DMS153 treated with DMSO at 0.1 percent for 48 hours (cell line): ENCODE measurements around the gene DISC1.

Experiments used
- DNase-seq: peaks from one replicate; lab custom pipeline; 2025; ENCODE audit not compliant: unreplicated experiment; lab: John Stamatoyannopoulos, UW

Gene DISC1

DNA sequence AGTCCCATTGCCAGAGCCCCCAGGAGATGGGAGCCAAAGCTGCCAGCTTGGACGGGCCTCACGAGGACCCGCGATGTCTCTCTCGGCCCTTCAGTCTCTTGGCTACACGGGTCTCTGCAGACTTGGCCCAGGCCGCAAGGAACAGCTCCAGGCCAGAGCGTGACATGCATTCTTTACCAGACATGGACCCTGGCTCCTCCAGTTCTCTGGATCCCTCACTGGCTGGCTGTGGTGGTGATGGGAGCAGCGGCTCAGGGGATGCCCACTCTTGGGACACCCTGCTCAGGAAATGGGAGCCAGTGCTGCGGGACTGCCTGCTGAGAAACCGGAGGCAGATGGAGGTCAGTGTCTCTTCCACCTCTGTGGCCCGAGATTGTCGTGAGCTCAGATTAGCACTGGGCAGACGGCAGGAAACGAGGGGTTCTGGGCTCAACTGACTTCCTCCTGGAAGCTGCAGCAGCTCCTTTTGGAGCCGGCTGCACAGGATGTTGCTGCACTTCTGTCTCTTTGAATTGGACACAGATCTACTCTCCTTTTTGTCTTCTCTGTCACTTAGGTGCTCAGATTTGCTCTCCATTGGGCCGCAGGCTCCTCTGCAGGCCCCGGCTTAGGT is 68.0 kb downstream of the DISC1 start:
- DNase-seq, result no peak

DNA sequence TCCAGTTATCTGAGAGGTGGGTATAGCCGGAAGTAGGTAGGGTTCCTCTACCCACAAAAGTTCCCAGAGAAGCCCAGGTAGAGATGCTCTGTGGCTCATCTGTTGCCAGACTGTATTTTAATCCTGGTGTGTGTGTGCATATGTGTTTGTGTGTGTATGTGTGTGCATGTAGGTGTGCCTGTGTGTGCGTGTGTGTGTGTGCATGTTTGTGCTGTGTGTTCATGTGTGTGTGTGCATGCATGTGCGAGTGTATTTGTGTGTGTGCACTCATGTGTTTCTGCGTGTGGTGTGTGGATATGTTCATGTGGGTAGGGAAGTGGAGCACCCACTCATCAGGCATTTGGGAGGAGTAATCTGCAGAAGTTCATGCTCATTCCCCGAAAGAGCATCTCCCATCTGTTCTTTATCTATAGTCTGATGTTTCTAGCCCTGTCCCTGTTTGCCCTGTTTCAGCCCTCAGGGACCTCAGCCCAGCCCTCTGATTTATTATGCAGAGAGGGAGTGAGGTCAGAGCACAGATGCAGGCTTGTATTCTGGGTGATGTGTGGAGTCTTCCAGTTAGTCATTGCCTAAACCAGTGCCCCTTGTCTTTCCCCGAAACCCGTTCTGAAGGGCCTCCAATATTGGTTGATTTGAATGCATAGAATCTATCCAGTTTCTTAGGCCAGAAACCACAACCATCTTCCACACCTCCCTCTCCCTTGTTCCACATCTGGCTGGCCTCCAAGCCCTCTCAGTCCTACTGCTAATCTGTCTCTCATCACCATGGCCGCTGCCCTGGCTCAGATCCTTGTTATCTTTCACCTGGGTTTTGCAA is 69.1 kb downstream of the DISC1 start:
- no peak for DNase-seq

DNA sequence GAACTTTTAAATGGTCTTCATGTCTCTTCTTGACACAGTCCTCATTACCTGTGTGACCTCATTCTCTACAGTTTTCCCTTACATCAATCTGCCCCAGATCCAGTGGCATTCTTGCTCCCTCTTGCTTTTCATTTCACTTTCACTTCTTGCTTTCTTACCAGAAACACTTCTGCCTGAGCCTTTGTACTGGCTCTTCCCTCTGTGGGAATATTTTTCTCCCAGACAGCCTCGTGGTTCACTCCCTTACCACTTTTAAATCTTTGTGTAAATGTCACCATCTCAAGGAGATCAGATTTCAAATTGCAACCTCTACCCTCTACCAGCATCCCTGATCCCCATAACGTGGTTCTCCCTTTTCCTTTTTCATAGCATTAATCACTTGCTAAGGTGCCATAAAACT is 73.2 kb downstream of the DISC1 start:
- no peak for DNase-seq

DNA sequence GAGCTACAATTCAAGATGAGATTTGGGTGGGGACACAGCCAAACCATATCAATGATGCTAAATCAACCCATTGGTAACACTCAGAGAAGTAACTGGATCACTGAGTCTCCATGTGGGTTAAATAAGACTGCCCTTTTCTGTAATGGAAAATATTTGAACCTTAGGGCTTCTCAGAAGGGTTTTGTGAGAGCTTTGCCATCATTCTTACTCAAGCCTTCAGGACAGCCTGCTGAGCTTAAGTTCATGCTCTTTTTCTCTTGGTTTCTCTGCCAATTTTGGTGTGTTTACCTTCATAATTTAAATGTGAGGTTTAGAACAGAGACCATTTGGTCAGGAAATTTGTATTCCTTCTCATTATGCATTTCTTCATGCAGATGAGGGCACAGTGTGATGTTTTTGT is 74.7 kb downstream of the DISC1 start:
- no peak for DNase-seq

DNA sequence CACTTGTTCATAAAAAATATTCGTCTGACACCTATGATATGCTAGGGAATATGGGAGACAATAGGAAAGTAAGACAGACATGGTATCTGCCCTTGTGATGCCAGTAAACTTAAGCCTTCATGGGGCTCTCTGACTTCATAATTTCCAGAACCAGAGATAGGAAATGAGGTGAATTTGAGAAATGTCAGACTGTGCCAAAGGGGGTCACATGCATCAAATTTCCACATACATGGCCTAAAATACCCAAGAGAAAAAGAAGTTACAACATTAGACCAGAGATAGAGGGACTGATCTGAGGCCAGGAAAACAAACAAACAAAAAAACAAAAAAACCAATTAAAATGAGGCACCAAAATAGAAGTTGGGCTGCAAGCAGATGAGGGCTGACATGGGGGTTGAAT is 75.7 kb downstream of the DISC1 start:
- DNase-seq, result no peak

DNA sequence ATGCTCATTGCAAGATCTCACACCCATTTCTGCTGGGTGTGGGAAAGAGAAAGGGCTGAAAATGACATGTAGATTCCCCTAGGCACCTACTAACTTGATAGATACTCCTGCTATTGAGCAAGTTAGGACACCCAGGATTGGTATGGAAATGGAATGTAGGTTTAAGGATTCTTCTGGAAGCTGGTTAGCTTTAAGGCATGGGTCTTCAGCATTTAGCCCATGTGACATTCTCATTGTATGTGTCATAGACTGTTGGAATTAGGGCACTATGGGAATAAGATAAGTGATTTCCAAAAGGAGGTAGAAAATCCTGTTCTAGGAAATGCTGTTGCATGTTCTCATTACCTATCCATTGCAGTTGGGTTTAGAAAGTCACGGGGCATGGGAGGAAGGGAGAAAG is 76.2 kb downstream of the DISC1 start:
- no peak for DNase-seq

DNA sequence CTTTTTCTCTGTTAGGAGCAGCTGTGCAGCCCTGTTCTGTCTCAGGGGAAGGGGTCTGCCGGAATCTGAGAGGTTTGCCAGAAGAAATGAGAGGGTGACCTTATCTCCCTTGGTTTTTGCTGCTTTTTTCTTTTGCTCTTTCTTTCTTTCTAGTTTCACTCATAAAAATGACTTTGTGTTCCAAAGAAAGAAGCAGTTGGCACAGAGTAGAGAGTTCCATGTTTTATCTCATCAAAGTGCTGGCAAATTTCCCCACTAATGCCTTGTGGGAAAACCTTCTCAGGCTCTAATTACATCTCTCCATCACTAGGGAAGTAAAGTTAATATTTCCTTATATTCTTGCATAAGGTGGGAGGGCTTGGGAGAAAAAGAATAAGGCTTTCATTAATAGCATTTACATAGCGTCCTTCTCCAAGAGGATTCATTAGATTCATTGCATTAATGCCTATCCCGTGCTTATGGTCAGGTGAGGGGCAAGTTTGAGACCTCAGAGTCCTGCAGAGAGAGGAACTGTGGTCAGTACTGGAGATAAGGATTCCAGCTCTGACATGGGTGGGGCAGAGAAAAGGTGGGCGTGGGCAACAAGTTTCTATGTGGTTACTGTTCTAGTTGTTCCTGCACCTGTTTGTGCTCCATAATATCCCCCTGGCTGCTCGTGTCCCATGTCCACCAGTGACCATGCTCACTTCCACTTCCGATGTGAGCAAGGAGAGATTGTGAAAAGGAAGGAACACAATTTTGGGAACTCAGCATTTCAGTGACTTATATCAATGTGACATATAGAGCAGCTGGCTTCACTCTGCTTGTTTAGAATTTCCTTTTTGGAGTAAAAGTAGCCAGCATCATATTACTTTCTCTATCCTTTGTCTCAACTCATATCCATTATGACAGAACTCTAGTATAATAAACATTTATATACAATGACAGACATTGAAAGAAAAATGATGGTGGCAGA is 79.5 kb downstream of the DISC1 start:
- DNase-seq, result no peak

DNA sequence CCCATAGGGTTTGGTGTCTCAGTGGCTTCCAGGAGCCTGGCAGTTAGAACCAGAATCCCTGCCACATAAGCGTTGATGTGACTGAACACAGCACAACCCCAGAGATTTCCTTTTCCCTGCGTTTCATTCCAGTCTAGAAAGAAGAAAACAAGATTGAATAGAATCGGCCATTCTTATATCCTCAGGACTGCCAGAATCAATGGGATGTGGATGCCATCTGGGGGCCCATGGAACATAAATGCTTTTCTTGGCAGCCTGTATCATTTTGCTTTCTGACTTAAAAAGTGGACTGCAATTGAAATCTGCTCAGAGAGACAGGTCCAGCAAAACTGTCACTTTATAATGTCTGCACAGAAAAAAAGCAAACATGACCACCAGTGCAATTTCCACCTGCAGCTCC is 80.3 kb downstream of the DISC1 start:
- DNase-seq, result no peak

DNA sequence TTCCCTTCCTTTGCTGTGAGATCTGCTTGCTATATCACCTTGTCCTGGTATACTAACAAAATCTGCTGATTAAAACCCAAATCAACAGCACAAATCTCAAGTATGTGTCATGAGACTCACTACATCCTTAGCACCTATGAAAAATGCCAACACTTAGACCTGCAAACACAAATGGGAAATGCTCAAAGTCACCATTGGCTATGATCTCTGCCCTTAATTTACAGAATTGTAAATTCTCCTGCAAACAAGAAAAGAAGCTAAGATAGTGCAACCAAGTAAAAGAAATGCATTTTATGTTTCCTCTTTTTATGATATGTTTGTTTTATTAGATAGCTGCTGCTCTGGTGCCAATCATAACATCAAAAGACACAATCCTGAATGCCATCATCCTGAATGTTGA is 80.8 kb downstream of the DISC1 start:
- no peak for DNase-seq

DNA sequence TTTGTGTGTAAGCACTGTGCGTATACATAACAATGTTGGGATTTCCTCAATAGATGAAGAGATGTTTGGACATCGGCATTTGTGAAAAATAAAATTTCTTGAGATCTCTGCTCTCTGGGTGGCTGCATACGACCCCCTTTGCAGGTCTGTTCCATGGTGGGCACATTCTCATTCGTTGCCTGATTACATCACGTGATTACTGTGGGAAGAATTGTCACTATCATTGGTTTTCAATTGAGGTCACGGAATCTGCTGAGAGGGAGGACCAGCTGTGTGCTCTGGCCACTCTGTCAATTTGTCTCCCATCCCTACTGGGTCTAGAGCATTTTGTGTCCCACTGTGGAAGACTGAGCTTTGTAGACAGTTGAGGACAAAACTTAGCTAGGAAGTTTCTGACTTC is 81.8 kb downstream of the DISC1 start:
- DNase-seq, result no peak

DNA sequence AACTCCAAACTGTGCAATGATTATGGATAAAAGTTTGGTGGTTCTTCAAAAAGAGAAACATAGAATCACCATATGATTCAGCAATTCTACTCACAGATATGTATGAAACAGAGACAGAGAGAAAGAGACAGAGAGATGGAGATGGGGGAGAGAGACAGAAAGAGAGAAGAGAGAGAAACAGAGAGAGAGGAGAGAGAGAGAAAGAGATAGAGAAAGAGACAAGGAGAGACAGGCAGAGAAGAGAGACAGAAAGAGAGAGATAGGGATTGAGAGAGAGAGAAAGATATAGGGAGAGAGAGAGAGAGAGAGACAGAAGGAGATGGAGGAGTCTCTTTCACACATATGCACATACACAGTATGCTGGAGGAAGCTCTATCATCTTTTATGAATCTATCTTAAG is 87.8 kb downstream of the DISC1 start:
- DNase-seq, result no peak

DNA sequence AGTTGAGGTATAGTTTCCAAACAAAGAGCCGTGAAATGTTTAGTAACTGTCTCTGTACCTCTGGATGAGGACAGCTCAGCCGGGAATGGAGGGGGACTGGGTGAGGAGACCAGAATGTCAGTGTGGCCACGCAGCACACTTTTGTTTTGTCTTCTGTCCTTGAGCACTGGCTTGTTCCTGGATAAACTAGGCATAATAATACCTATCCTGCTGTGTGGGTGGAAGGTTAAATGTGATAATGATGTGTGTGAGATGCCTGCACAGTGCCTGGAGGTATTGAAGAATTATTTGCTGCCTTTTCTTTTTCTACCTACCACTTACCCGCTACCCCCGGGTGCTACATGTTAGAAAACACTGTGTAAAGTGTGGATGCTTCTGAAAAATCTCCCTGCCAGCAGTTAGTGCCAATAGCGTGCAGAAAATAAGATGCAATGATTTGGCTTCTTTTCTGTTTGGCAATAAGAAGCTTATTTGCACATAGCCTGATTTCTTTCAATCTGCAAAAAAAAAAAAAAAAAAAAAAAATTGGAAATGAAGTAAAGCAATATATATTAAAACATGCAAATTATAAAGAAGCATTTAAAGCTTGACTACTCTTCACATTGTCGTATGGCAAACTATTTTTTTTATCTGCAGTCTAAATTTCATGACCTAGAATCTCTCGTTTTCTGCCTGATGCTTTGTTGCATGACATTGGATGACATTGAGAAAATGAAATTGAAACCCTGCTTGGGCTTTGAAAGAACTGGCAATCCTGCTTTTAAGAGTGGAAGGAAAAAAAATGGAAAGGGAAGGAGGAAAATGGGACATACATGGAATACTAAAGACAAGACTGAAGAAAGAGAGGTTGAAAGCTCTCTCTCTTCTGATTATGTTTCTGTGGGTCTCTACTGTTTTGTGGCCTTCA is 89.5 kb downstream of the DISC1 start:
- DNase-seq, result no peak

DNA sequence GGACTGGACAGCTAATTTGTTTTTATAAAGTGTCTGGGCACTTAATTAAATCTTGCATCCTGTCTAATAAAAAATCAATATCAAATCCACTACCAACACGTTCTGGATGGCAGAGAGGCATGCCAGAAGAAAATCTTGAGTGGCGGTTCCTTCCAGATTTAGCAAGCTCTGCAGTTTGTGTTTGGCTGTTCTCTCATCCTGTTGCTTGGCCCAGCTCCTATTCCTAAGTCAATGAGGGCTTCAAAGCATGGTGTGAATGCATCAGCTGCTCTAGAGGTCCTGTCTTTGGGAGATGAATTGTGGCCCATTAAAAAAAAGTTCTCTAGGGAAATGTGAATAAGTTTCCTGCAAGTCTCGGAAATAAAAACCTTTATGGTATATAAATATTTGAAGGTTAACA is 90.3 kb downstream of the DISC1 start:
- DNase-seq, result no peak

DNA sequence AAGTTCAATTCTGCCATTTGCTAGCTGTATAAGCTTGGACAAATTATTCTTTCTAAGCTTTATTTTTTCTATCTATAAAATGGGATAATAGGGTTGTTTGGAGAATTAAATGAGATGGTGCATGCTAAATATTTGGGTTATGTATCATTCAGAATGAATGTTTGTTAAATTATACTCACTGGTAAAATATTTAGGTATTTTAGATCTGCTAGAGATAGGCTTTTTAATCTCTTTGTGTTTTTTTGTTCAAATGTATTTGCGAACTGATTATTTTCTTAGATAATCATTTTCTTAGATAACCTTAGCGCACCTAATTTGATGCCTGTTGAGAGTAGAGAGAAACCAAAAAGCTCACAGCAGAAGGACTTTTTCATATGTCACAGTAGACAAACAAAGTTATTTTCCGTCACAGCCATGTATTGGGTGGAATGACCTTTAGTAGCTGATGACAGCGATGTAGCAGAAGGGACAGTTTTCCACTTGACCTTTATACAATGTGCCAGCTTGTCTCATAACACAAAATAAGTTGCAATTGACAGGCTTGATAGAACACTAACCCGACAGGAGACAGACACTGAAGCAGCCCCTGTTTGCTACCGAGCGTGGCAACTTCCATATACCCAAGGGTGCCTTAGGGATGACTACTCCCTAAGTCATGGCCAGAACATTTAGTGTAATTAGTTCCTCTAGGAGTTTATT is 93.0 kb downstream of the DISC1 start:
- no peak for DNase-seq

DNA sequence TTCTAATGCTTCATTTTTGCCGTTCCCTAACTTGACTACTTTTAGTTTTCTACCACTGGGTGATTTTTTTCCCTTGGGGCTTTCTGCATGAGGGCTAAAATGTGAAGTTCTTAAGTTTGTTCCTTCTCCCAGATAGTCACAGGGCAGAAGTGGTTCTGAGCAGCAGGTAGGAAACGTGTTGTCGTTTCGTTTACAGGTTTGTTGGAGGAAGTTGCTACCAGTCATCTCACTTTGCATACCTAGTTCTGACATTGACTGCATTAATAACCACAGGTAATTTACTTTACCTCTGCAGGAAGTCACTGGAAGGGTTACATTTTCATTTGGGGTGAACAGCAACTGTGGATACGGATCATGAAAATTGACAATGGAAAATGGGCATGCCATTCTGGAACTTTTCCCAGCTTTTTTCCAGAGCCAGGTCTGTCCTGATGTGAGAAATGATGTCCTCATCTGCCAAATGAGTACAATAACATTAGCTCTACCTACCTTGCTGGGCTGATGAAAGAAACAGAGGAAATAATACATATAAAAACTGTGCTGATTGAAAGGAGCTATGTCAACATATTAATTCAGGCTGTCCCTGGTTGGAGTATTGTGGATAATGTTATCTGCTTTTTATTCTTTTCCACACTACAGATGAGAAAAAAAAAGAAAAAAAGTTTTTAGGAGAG is 94.2 kb downstream of the DISC1 start:
- peak; percentile 76 for DNase-seq

DNA sequence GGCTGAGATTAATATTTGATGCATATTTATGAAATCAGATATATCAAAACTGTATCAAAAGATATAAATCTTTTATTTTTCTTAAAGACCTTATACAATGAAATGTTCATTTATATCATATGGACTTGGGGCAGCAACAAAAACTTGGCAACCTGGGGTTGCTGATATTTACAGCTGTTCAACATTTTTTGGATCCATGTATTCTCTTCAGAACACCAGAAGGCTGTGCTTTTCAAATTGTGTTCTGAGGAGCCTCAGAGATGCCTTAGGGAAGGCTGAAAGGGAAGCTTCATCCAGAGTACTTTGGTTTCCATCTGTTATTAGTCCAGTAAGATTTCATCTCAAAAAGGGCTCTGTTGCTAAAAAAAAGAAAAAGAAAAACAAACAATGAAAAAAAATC is 94.8 kb downstream of the DISC1 start:
- DNase-seq, result no peak

DNA sequence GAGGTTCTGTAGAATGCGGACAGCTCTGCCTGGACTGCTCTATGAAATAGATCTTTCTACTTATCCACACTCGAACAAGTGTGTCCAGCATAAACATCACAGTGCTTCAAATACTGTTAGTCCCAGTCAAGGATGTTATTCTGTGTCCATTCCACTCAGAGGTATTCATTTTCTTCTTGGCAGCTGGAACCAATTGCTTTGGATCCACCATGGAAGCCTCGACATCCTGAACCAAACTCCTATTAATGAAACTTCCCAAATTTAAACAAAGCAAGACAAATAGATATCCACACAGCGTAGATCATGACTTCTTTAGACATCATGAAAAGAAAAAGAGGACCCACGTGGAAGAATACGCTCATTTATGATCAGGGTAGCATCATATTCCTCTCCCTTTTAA is 95.8 kb downstream of the DISC1 start:
- DNase-seq, result no peak

DNA sequence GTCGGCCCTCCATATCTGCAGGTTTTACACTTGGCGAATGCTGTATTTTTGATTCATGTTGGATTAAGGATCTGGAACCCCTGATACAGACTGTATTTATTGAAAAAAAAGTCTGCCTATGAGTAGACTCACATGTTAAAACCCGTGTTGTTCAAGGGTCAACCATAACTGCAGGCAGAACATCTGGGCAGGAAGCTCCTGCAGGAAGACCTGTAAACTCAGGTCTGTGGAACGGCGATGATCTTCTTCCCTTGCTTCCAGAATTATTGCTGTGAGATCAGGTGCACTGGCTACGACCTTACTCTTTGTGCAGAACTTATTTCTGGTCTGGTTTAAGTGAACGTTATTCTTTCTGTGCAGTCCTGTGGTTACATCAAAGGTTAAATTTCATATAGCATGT is 96.6 kb downstream of the DISC1 start:
- no peak for DNase-seq

DNA sequence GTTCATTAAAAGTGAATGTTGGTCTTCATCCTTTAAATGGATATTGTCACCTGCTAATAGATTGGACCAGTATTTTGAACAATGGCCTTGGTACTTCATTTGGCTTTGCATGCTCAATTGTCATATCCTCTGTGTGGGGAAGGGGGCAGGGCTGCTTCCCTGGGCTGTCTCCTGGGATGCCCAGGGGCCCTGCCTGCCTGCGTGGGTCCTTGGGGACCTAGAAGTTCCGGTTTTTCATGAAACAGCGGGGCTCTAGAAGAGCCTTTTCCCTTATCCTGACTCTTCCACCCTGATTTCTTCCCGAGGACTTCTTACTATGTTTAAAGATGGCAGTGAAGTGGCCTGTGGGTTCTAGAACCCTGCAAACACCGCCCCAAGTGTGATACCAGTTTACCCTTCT is 97.5 kb downstream of the DISC1 start:
- no peak for DNase-seq
